SK-N-SH (cell line): ENCODE data around the gene G6PC2. TPM values are rescaled to one million over a fixed set of nuclear protein-coding genes. Genes with fewer than 3 reads are reported as not detected.

Source experiments
- CTCF ChIA-PET: fragments of 300-600, 350-600 bp; formaldehyde crosslinking; extraction: SDS; loops from one replicate; lab custom pipeline; 2021; lab: Yijun Ruan, JAX
- POLR2A ChIA-PET: fragments of 350-600 bp; sonication (Branson Sonifier 250); formaldehyde crosslinking; extraction: SDS; loops from one replicate; lab custom pipeline; 2020; ENCODE audit warnings: antibody characterized with exemption, inconsistent platforms; lab: Yijun Ruan, JAX
- DNase-seq: peaks from one replicate; pipeline ENCODE4 v3.0.0; 2012
- H2AFZ ChIP-seq: fragments of 200-600 bp; sonication (generic); 2 replicates; pipeline ENCODE4 v1.8.1; 2016; ENCODE audit warnings: antibody characterized with exemption, mild to moderate bottlenecking, low read depth
- H3F3A ChIP-seq: fragments of 200-600 bp; sonication (generic); replicated peaks from 2 replicates; pipeline ENCODE3; 2016; ENCODE audit warnings: antibody characterized with exemption, mild to moderate bottlenecking; ENCODE audit not compliant: insufficient read depth
- H3K27ac ChIP-seq, 2 experiments: fragments of 200-500 bp in 1 of 2; fragments of 200-600 bp in 1 of 2; sonication (Bioruptor generic) in 1 of 2; sonication (generic), shearing (Covaris generic) in 1 of 2; 2 replicates each; pipeline versions ENCODE4 v1.5.1 to v1.6.1; 2014 to 2016; ENCODE audit warnings: low read depth in 2 of 2, inconsistent platforms in 1 of 2, low read length in 1 of 2, mild to moderate bottlenecking in 1 of 2, mixed read lengths in 1 of 2
- H3K27me3 ChIP-seq: fragments of 200-600 bp; sonication (generic), shearing (Covaris generic); 2 replicates; pipeline ENCODE4 v1.6.1; 2016; ENCODE audit warnings: mixed run types; ENCODE audit not compliant: insufficient read depth
- H3K36me3 ChIP-seq, 2 experiments: fragments of 200-500 bp in 1 of 2; fragments of 200-600 bp in 1 of 2; sonication (Bioruptor generic) in 1 of 2; sonication (generic) in 1 of 2; replicated peaks in 1 of 2; 2 replicates each; pipeline versions ENCODE3 to v1.5.1; 2014 to 2016; ENCODE audit warnings: low read length in 1 of 2, mild to moderate bottlenecking in 1 of 2; ENCODE audit not compliant: insufficient read depth in 2 of 2, control insufficient read depth in 1 of 2
- H3K4me1 ChIP-seq, 2 experiments: fragments of 200-500 bp in 1 of 2; fragments of 200-600 bp in 1 of 2; sonication (Bioruptor generic) in 1 of 2; sonication (generic), shearing (Covaris generic) in 1 of 2; 2 replicates each; pipeline versions ENCODE4 v1.5.1 to v1.6.1; 2014 to 2016; ENCODE audit warnings: low read depth in 1 of 2, low read length in 1 of 2, mixed run types in 1 of 2; ENCODE audit not compliant: insufficient read depth in 2 of 2, control insufficient read depth in 1 of 2
- H3K4me2 ChIP-seq: fragments of 200-600 bp; sonication (generic), shearing (Covaris generic); 2 replicates; pipeline ENCODE4 v1.6.1; 2017; ENCODE audit warnings: mixed run types
- H3K4me3 ChIP-seq, 2 experiments: fragments of 200-500 bp in 1 of 2; fragments of 200-600 bp in 1 of 2; sonication (Bioruptor generic) in 1 of 2; sonication (generic), shearing (Covaris generic) in 1 of 2; 2 replicates each; pipeline versions ENCODE4 v1.5.1 to v1.8.1; 2014 to 2016; ENCODE audit warnings: low read depth in 2 of 2, inconsistent platforms in 1 of 2, low read length in 1 of 2, mild to moderate bottlenecking in 1 of 2, mixed read lengths in 1 of 2, moderate library complexity in 1 of 2
- H3K79me2 ChIP-seq: fragments of 200-600 bp; sonication (generic); 2 replicates; pipeline ENCODE4 v1.8.1; 2017; ENCODE audit warnings: mild to moderate bottlenecking; ENCODE audit not compliant: insufficient read depth
- H3K9ac ChIP-seq: fragments of 200-600 bp; sonication (generic); 2 replicates; pipeline ENCODE4 v1.6.1; 2017; ENCODE audit warnings: mixed run types
- H3K9me2 ChIP-seq: fragments of 200-600 bp; sonication (generic); 2 replicates; pipeline ENCODE4 v1.6.1; 2017; ENCODE audit warnings: mixed run types
- H3K9me3 ChIP-seq: fragments of 200-600 bp; sonication (generic); 2 replicates; pipeline ENCODE4 v1.6.1; 2017; ENCODE audit warnings: mixed run types, mild to moderate bottlenecking, moderate library complexity
- H4K20me1 ChIP-seq: fragments of 200-600 bp; sonication (generic); 2 replicates; pipeline ENCODE4 v1.6.1; 2017; ENCODE audit warnings: mild to moderate bottlenecking, mixed run types; ENCODE audit not compliant: insufficient read depth
- EP300 ChIP-seq, 2 experiments: IDR thresholded peaks; 2 replicates each; pipeline versions ENCODE4 v1.4.0 to v1.6.1; 2012; ENCODE audit warnings: borderline replicate concordance in 1 of 2, low read depth in 1 of 2, low read length in 1 of 2
- FOXJ3 ChIP-seq: sonication (generic); formaldehyde crosslinking; IDR thresholded peaks from 2 replicates; pipeline ENCODE4 v1.5.1; 2020; ENCODE audit warnings: mild to moderate bottlenecking, missing genetic modification reagents
- GABPA ChIP-seq: IDR thresholded peaks from 2 replicates; pipeline ENCODE4 v1.4.0; 2012; ENCODE audit warnings: low read depth, mild to moderate bottlenecking
- MEF2A ChIP-seq: IDR thresholded peaks from 2 replicates; pipeline ENCODE4 v1.4.0; 2012; ENCODE audit warnings: low read depth, borderline replicate concordance
- NRF1 ChIP-seq: IDR thresholded peaks from 2 replicates; pipeline ENCODE4 v1.6.1; 2012; ENCODE audit warnings: low read depth, mild to moderate bottlenecking, low read length
- RAD21 ChIP-seq: IDR thresholded peaks from 2 replicates; pipeline ENCODE4 v1.6.1; 2012; ENCODE audit warnings: mild to moderate bottlenecking, low read length
- RCOR1 ChIP-seq: fragments of 150-350 bp; IDR thresholded peaks from 2 replicates; pipeline ENCODE4 v1.6.1; 2017; ENCODE audit warnings: antibody characterized with exemption, low read length
- SMC3 ChIP-seq: IDR thresholded peaks from 2 replicates; pipeline ENCODE4 v1.6.1; 2012; ENCODE audit warnings: low read depth, low read length, improper control_type of control experiment
- TAF1 ChIP-seq: IDR thresholded peaks from 2 replicates; pipeline ENCODE4 v1.6.1; 2012; ENCODE audit warnings: low read depth, mild to moderate bottlenecking, low read length, moderate library complexity, borderline replicate concordance
- TEAD4 ChIP-seq: IDR thresholded peaks from 2 replicates; pipeline ENCODE4 v1.4.0; 2012; ENCODE audit warnings: mild to moderate bottlenecking, borderline replicate concordance; ENCODE audit not compliant: insufficient read depth
- WGBS: methylation state at CpG from one replicate; pipeline ENCODE4 v1.1.6; 2017; ENCODE audit warnings: low lambda C conversion rate; 5-methylcytosine and 5-hydroxymethylcytosine counted together
- polyA plus RNA-seq, 3 experiments: library from polyadenylated mRNA; depleted of rRNA; stranded (reverse); fragments of >200 nt; gene quantifications; 2 replicates each; pipeline ENCODE4 v1.2.3, GENCODE V29; 2012
- TF ChIP-seq, protein P1 (sequence below): fragments of 200-600 bp; sonication (generic); IDR thresholded peaks from 2 replicates; pipeline ENCODE4 v1.6.1; 2017; ENCODE audit warnings: antibody characterized with exemption, mild to moderate bottlenecking, moderate library complexity
- TF ChIP-seq, protein P2 (sequence below): IDR thresholded peaks from 2 replicates; pipeline ENCODE4 v1.4.0; 2012; ENCODE audit warnings: low read depth, borderline replicate concordance
- TF ChIP-seq, protein P3 (sequence below): IDR thresholded peaks from 2 replicates; pipeline ENCODE4 v1.4.0; 2012; ENCODE audit warnings: low read depth, borderline replicate concordance

The G6PC2 gene
- polyA plus RNA-seq, 1 of the 3 experiments (the other 2 are of a cell fraction) = not detected

DNA sequence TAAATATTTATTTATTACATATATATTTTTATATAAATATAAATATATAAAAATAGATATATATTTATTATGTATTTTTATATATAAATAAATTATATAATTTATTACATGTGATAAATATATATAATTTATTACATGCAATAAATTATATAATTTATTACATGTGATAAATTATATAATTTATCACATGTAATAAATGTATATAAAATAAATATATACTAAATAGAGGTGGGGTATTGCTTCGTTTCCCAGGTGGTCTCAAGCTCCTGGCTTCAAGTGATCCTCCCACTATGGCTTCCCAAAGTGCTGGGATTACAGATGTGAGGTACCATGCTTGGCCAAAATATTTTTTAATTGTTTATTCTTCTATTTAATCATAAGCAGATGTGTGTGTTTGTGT is 3.6 kb upstream of the G6PC2 start:
- TF ChIP-seq GABPA (no peak), NRF1 (no peak)
- TF ChIP-seq, protein P1, sequence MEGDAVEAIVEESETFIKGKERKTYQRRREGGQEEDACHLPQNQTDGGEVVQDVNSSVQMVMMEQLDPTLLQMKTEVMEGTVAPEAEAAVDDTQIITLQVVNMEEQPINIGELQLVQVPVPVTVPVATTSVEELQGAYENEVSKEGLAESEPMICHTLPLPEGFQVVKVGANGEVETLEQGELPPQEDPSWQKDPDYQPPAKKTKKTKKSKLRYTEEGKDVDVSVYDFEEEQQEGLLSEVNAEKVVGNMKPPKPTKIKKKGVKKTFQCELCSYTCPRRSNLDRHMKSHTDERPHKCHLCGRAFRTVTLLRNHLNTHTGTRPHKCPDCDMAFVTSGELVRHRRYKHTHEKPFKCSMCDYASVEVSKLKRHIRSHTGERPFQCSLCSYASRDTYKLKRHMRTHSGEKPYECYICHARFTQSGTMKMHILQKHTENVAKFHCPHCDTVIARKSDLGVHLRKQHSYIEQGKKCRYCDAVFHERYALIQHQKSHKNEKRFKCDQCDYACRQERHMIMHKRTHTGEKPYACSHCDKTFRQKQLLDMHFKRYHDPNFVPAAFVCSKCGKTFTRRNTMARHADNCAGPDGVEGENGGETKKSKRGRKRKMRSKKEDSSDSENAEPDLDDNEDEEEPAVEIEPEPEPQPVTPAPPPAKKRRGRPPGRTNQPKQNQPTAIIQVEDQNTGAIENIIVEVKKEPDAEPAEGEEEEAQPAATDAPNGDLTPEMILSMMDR = no peak
- no peak overlapping the region for H3K4me2 ChIP-seq
- H3K27ac ChIP-seq = no peak overlapping the region
- no peak overlapping the region for H2AFZ ChIP-seq
- no peaks in the 10 kb centered on the region for H3K9me2 ChIP-seq
- H3K9ac ChIP-seq = no peak overlapping the region
- no peaks in the 10 kb centered on the region for H4K20me1 ChIP-seq
- ChIA-PET CTCF (interaction anchor here (1.3 kb wide), 1 partner anchor 50 kb away, joined by 3 read pairs; no protein-coding TSS in a partner anchor), POLR2A (no interaction called here)
- 27% methylated on average over 1 of the region's 1 CpG for WGBS
- H3K9me3 ChIP-seq = no peaks in the 10 kb centered on the region
- H3K36me3 ChIP-seq = no peaks in the 10 kb centered on the region
- DNase-seq = no peak
- H3K4me3 ChIP-seq = no peak overlapping the region
- H3K27me3 ChIP-seq = no peaks in the 10 kb centered on the region
- no peaks in the 10 kb centered on the region for H3F3A ChIP-seq
- H3K79me2 ChIP-seq = no peaks in the 10 kb centered on the region
- H3K4me1 ChIP-seq = no peaks in the 10 kb centered on the region

DNA sequence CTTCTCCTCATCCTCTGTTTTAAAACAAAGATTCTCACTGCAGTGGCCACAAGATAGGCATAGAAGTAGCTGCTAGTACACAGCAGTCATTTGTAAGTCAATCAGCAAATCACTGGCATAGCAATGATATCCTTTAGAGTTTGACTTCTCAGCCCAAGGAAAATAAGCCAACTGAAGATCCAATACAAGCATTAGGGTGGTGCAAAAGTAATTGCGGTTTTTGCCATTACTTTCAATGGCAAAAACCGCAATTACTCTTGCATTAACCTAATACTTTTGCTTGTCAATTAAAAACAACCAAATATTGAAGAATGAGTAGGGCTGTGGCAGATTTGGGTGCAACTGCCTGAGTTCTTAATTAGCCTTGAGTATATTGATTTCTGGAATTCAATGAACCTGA is 2.8 kb downstream of the G6PC2 start:
- Histone ChIP-seq H3K4me3 (no peak overlapping the region), H3K9me2 (no peaks in the 10 kb centered on the region), H3K9ac (no peak overlapping the region), H4K20me1 (no peaks in the 10 kb centered on the region), H3K79me2 (no peaks in the 10 kb centered on the region), H3K9me3 (no peaks in the 10 kb centered on the region), H3K4me2 (no peak overlapping the region), H3K27me3 (no peaks in the 10 kb centered on the region; the same call in 1 of the 2 replicates), H2AFZ (no peak overlapping the region), H3K27ac (no peak overlapping the region)
- ChIA-PET CTCF (no interaction called here), POLR2A (no interaction called here)
- WGBS = 63% methylated on average over 2 of the region's 2 CpGs
- no peak for DNase-seq
- TF ChIP-seq MEF2A (no peak), RCOR1 (no peak)
- TF ChIP-seq, all 33 proteins: peak for 0
- Histone ChIP-seq H3K36me3 (no peaks in the 10 kb centered on the region), H3K4me1 (no peaks in the 10 kb centered on the region), H3F3A (no peaks in the 10 kb centered on the region)

DNA sequence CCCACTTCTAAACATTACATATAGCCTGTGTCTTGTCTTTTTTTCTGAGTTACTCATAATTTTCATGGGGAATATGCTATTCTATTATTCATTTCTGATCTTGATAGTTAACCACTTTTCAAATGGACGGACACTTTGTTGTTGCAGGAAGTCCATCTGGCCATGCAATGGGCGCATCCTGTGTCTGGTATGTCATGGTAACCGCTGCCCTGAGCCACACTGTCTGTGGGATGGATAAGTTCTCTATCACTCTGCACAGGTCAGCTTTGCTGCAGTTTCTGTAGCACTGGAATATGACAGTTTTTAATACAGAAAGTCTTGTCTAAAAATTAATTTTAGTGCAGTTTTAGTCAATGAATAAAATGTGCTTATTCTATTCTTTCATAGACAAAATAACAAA is 3.3 kb downstream of the G6PC2 start:
- Histone ChIP-seq H3K4me2 (no peak overlapping the region), H4K20me1 (no peaks in the 10 kb centered on the region), H3K27me3 (no peaks in the 10 kb centered on the region; the same call in 1 of the 2 replicates), H3K79me2 (no peaks in the 10 kb centered on the region), H3K9me3 (no peaks in the 10 kb centered on the region), H3K4me1 (no peaks in the 10 kb centered on the region), H3K4me3 (no peak overlapping the region), H3K27ac (no peak overlapping the region), H3K9ac (no peak overlapping the region), H3K9me2 (no peaks in the 10 kb centered on the region), H3K36me3 (no peaks in the 10 kb centered on the region), H2AFZ (no peak overlapping the region), H3F3A (no peaks in the 10 kb centered on the region)
- 65% methylated on average over 3 of the region's 3 CpGs for WGBS
- no peak for DNase-seq
- ChIA-PET CTCF (no interaction called here), POLR2A (no interaction called here)
- TF ChIP-seq, protein P2, sequence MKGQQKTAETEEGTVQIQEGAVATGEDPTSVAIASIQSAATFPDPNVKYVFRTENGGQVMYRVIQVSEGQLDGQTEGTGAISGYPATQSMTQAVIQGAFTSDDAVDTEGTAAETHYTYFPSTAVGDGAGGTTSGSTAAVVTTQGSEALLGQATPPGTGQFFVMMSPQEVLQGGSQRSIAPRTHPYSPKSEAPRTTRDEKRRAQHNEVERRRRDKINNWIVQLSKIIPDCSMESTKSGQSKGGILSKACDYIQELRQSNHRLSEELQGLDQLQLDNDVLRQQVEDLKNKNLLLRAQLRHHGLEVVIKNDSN = no peak
- TF ChIP-seq SMC3 (no peak), NRF1 (no peak), EP300 (IDR thresholded peaks at IDR 0.05; ENCODE audit: borderline replicate concordance in 1 of 2, low read depth in 1 of 2, low read length in 1 of 2) (no peak), RAD21 (no peak), FOXJ3 (no peak), TAF1 (no peak), TEAD4 (no peak)
- TF ChIP-seq, protein P1 = no peak
- TF ChIP-seq, protein P3, sequence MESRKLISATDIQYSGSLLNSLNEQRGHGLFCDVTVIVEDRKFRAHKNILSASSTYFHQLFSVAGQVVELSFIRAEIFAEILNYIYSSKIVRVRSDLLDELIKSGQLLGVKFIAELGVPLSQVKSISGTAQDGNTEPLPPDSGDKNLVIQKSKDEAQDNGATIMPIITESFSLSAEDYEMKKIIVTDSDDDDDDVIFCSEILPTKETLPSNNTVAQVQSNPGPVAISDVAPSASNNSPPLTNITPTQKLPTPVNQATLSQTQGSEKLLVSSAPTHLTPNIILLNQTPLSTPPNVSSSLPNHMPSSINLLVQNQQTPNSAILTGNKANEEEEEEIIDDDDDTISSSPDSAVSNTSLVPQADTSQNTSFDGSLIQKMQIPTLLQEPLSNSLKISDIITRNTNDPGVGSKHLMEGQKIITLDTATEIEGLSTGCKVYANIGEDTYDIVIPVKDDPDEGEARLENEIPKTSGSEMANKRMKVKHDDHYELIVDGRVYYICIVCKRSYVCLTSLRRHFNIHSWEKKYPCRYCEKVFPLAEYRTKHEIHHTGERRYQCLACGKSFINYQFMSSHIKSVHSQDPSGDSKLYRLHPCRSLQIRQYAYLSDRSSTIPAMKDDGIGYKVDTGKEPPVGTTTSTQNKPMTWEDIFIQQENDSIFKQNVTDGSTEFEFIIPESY = no peak
